Activated T-helper 1 cell treated with anti-CD3 and anti-CD28 coated beads, Interleukin-12 subunit alpha, Interleukin-12 subunit beta, Interleukin-2, Interleukin-4 antibody, amounts not matched to agents 30 ng/mL and 10 ng/mL and 1 ng/mL, durations not matched to agents 14 hours and 24 hours and 36 hours (primary cell): ENCODE measurements around the gene KCNH5. TPM values are rescaled to one million over a fixed set of nuclear protein-coding genes. Genes with fewer than 3 reads are reported as not detected.
"Not testable (repeated sequence)": the region's sequence is repeated elsewhere in the genome, so short reads cannot be mapped to it uniquely, and the experiment has no call there.

ENCODE experiments used
- DNase-seq: peaks from one replicate; pipeline ENCODE4 v3.0.0; 2021; ENCODE audit warnings: low spot score
- H3K27ac Mint-ChIP-seq: one replicate; pipeline ENCODE4 v1.8.0; 2021; ENCODE audit warnings: mild to moderate bottlenecking, mixed read lengths
- H3K27me3 Mint-ChIP-seq: one replicate; pipeline ENCODE4 v1.8.0; 2022; ENCODE audit warnings: mild to moderate bottlenecking, moderate library complexity, mixed read lengths; ENCODE audit not compliant: insufficient read depth
- H3K36me3 Mint-ChIP-seq: one replicate; pipeline ENCODE4 v1.8.0; 2021; ENCODE audit warnings: low read depth, mixed read lengths
- H3K4me1 Mint-ChIP-seq: one replicate; pipeline ENCODE4 v1.8.0; 2021; ENCODE audit warnings: low read depth, mixed read lengths
- H3K4me3 Mint-ChIP-seq: one replicate; pipeline ENCODE4 v1.8.0; 2021; ENCODE audit warnings: mild to moderate bottlenecking, moderate library complexity, mixed read lengths
- H3K9me3 Mint-ChIP-seq: one replicate; pipeline ENCODE4 v1.8.0; 2021; ENCODE audit warnings: mixed read lengths
- intact Hi-C: fragments of 100-400 bp; cut with micrococcal nuclease; formaldehyde crosslinking; loops from one replicate; pipeline ENCODE4 v1.15.1; 2024
- total RNA-seq: library from RNA; stranded (reverse); gene quantifications from 2 replicates; pipeline ENCODE4 v1.2.3, GENCODE V29; 2022

KCNH5 gene
- total RNA-seq, 1 donor from 2014 or later = not detected

DNA sequence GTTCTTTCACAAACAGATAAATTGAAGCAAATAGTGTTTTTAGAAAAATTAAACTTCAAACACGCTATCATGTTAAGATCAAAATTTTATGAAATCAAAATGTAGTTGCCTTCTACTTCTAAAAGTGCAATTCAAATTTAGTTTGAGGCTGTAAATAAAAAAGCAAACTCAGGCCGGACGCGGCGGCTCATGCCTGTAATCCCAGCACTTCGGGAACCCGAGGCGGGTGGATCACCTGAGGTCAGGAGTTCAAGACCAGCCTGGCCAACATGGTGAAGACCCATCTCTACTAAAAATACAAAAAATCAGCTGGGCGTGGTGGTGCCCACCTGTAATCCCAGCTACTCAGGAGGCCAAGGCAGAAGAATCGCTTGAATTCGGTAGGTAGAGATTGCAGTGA, 298.4 kb downstream of the KCNH5 start:
- H3K9me3 Mint-ChIP-seq, H3K27ac Mint-ChIP-seq, intact Hi-C loops, H3K36me3 Mint-ChIP-seq, H3K4me3 Mint-ChIP-seq, H3K27me3 Mint-ChIP-seq, DNase-seq, H3K4me1 Mint-ChIP-seq: not testable (repeated sequence)

DNA sequence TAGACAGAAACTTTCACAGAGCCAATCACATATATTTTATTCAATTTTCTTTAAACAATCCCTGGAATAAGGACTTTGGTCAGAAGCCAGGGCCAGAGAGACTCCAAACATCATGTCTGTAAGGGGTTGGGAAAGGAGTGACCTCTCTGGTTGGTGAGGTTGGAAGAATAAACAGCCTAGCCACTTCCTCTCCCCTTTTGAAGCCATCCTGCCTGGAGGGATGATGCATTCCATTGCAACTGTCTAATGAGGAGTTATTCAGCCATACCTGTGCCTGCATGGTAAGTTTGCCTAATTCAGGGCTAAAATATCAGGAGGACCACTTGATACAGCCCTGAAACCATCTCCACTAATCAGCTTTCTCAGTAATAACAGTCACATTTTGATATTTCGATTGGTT, 299.8 kb downstream of the KCNH5 start:
- H3K4me3 Mint-ChIP-seq = no peak overlapping the region
- H3K27me3 Mint-ChIP-seq = peaks cover 2% of the 10 kb centered on the region

DNA sequence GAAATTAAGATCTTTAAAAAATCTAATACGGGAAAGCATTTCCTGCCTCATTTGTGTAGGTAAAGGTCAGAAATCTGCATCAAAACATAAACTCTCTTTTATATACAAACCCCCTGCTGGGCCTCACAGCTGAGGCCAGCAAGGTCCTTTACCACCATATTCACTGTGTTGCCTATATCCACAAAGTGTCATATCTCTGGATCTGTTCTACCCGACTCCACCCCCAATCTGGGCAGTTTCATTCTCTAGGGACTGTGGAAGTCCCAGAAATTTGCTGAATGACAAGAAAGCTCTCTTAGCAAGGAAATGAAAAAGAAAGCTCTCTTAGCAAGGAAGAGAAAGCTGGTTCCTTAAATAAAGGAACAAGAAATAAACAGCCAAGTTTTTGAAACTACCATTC, 301.7 kb downstream of the KCNH5 start:
- peaks cover 2% of the 10 kb centered on the region for H3K27me3 Mint-ChIP-seq
- DNase-seq = no peak
- no peak overlapping the region for H3K27ac Mint-ChIP-seq
- H3K4me3 Mint-ChIP-seq = no peak overlapping the region
- H3K4me1 Mint-ChIP-seq = no peaks in the 10 kb centered on the region
- intact Hi-C loops = no loop called here
- H3K9me3 Mint-ChIP-seq = peaks cover 3% of the 10 kb centered on the region
- H3K36me3 Mint-ChIP-seq = no peaks in the 10 kb centered on the region

More for the DNA sequence above, 299.8 kb downstream of the KCNH5 start:
- Mint-ChIP-seq H3K36me3 (no peaks in the 10 kb centered on the region), H3K9me3 (no peaks in the 10 kb centered on the region), H3K27ac (no peak overlapping the region), H3K4me1 (no peaks in the 10 kb centered on the region)
- DNase-seq = no peak
- intact Hi-C loops = no loop called here

DNA sequence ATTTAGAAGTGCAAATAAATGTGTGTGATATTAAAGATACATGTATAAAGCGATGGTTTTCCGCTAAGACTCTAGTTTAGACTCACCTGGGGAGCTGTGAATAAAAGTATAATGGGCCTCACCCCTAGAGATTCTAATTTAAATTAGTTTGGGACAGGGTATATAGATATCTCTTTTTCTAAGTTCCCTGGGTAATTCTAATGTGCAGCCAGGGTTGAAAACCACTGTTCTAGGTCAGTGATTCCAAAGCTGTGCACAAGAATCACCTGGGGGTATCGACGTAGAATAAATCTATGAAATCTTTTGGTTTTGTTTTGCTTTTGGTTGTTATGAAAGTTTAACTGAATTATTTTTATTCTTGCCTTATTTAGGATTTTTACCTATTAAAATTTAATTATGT, 302.1 kb downstream of the KCNH5 start:
- DNase-seq = no peak
- intact Hi-C loops = no loop called here
- Mint-ChIP-seq H3K27me3 (peaks cover 2% of the 10 kb centered on the region), H3K27ac (no peak overlapping the region), H3K4me1 (no peaks in the 10 kb centered on the region), H3K4me3 (no peak overlapping the region), H3K36me3 (no peaks in the 10 kb centered on the region), H3K9me3 (peaks cover 4% of the 10 kb centered on the region)

DNA sequence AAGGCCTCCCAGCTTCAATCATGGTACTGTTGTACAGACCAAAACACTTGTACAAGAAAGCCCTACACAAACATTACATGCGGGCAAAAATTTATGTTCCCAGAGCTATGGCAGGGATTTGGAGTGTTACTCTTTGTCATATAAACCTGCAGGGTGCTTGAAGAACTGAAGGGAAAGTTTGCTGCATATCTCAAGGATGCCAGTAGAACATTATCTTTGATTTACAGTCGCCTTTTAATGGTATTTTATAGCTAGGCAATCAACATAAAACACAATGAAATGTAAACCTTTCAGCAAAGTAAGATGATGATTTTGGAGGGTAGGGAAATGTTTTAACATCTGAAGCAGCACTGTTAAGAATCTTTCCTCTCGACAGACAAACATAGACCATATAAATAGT, 305.6 kb downstream of the KCNH5 start:
- H3K36me3 Mint-ChIP-seq = no peaks in the 10 kb centered on the region
- peaks cover 2% of the 10 kb centered on the region for H3K27me3 Mint-ChIP-seq
- no peak overlapping the region for H3K4me3 Mint-ChIP-seq
- peaks cover 4% of the 10 kb centered on the region for H3K9me3 Mint-ChIP-seq
- intact Hi-C loops = no loop called here
- no peak for DNase-seq
- no peak overlapping the region for H3K27ac Mint-ChIP-seq
- H3K4me1 Mint-ChIP-seq = no peaks in the 10 kb centered on the region

DNA sequence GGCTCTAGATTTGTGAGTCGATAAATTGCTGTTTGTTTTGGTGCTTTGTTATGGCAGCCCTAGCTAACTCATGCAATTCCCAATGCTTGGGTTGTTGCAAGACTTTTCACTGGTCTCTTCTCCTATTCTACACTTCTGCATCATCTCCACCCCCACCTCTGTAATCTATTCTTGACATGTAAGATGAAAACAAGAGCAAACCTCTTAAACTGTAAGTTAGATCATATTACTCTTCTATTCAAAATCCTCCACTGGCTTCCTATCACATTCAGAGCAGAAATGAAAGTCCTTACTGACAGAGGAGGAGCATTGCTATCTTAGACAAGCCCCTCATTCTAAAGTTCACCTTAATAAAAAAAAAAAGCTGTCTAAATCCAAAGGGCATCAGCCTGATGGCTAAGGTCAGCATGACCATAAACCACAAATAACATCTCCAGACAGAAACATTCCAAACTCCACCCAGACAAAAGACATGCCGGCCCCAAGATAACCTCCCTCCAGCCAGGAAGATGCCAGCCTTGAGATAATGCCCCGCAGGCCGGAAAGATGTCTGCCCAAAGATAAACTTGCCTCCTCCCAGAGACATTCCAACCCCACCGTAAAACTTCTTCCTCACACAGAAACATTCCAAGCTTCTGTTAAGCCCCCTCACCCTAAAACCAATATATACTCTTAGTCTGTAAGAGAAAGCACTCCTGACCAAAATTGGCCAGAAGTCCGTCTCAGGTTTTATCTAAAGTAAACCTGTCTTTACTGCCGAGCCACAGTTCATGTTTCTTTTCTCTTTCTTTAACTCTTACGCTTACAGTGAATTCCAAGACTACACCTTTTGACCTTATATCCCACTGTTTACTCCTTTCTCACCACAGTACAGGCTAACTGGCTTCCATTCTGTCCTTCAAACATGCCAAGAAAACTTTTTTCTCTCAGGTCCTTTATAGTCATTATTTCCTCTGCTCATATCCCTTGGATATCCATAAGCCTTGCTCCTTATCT, 308.9 kb downstream of the KCNH5 start:
- intact Hi-C loops = no loop called here
- H3K27ac Mint-ChIP-seq = no peak overlapping the region
- H3K27me3 Mint-ChIP-seq = no peaks in the 10 kb centered on the region
- H3K4me1 Mint-ChIP-seq = no peaks in the 10 kb centered on the region
- H3K36me3 Mint-ChIP-seq = no peaks in the 10 kb centered on the region
- H3K9me3 Mint-ChIP-seq = peaks cover 4% of the 10 kb centered on the region
- no peak for DNase-seq
- H3K4me3 Mint-ChIP-seq = no peak overlapping the region

DNA sequence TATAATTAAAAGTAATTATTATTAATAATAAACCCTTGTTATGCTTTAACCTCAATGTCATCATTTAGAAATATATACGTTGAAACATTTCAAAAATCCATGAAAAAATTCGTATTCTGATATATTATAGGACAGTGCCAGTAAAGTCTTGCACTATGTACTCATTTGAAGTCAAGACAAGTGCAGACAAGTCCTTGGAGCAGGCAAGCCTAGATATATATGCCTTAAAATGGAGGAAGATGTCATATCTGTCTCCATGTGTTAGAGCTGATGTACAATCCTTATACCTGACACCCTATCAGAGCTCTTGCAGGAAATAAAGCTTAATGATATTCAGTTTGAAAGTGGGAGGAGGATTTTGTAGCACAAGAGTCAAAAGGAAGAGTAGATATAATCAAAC, 310.4 kb downstream of the KCNH5 start:
- intact Hi-C loops = no loop called here
- H3K36me3 Mint-ChIP-seq = no peaks in the 10 kb centered on the region
- no peak for DNase-seq

DNA sequence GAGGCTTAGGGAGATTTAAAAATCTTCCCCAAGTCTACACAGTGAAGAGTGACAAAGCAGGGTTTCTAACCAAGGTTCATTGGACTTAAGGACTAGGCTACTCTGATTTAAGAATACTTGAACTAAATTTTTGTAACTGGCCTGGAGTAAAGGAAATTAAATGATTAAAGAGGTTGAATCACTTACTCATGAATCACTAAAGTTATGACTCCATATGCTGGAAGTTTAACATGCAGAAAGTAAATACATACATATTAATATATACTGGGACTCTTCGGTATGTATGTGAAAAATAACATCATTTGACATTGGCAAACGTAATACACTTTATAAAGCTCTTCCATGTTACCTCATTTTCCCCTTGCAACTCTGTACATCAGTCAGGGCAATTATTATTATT, 322.9 kb downstream of the KCNH5 start:
- Mint-ChIP-seq H3K36me3 (no peaks in the 10 kb centered on the region), H3K4me3 (no peak overlapping the region), H3K9me3 (peaks cover 5% of the 10 kb centered on the region), H3K27ac (no peak overlapping the region), H3K27me3 (no peaks in the 10 kb centered on the region), H3K4me1 (no peaks in the 10 kb centered on the region)
- intact Hi-C loops = no loop called here
- no peak for DNase-seq

More for the DNA sequence above, 310.4 kb downstream of the KCNH5 start:
- Mint-ChIP-seq H3K9me3 (peaks cover 4% of the 10 kb centered on the region), H3K4me1 (no peaks in the 10 kb centered on the region), H3K27me3 (no peaks in the 10 kb centered on the region), H3K4me3 (no peak overlapping the region), H3K27ac (no peak overlapping the region)

DNA sequence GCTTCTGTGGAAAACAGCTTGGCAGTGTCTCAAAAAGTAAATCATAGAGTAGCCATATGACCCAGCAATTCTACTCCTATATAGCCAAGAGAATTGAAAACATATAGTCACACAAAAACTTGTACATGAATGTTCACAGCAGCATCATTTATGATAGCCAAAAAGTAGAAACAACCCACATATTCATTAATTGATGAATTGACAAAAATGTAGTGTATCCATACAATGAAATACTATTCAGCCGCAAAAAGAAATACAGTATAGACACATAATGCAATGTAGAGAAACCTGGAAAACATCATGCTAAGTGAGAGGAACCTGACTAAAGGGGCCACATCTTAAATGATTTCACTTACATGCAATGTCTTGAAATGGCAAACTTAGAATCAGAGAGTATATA, 326.6 kb downstream of the KCNH5 start:
- Mint-ChIP-seq H3K4me1 (no peaks in the 10 kb centered on the region), H3K27ac (no peak overlapping the region), H3K4me3 (no peak overlapping the region), H3K27me3 (no peaks in the 10 kb centered on the region), H3K36me3 (no peaks in the 10 kb centered on the region), H3K9me3 (peaks cover 5% of the 10 kb centered on the region)
- intact Hi-C loops = no loop called here
- no peak for DNase-seq

DNA sequence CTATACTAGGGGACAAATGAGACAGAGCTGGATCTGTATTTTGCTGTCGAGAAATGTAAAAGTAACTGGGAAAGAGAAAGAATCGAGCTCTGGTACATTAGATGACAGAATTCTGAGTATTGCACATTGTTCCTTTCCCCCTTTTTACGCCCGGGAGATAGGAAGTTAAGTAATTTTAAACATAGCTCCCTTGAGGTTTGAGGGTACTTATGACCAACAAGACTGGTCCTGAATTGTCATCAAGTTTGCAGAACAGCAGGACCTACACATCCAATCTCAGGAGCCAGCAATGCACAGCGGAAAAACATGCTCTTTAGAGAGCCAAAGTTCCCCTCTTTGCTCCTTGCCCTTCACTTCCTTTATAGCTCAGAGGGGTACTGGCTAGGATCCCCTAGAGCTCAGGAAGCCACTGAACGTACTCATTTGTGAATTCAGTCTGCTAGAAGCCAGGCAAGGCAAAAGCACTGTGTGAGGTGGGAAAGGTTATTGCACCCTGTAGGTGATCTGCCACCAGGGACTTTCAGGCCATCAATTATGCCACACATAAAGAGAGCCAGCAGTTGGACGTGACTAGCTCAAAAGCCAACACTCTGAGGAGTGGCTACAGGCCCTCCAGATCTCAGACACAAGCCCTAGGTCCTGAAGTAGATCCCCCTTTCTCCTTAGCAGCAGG, 333.8 kb downstream of the KCNH5 start:
- H3K36me3 Mint-ChIP-seq = no peaks in the 10 kb centered on the region
- no peaks in the 10 kb centered on the region for H3K27me3 Mint-ChIP-seq
- intact Hi-C loops = no loop called here

DNA sequence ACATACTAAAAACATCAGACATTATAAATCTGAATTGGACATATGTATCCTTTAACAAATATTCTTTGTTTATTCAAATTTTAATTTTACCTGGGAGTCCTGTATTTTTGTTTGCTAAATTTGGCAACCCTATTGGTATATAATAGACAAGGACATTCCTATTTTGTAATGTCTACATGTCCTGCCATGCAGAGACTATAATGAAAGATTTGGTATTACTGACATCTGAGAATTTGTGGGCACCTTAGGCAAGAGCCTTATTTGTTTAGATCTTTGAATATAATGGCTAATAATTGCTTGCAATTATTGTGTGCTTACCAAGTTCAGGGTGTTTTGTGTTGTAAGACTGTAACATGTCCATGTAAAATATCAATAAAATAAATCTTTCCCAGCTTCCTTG, 334.4 kb downstream of the KCNH5 start:
- H3K27me3 Mint-ChIP-seq = no peaks in the 10 kb centered on the region
- DNase-seq = no peak
- H3K36me3 Mint-ChIP-seq = no peaks in the 10 kb centered on the region
- H3K4me1 Mint-ChIP-seq = no peaks in the 10 kb centered on the region
- no peak overlapping the region for H3K4me3 Mint-ChIP-seq
- intact Hi-C loops = no loop called here
- H3K9me3 Mint-ChIP-seq = no peaks in the 10 kb centered on the region
- H3K27ac Mint-ChIP-seq = no peak overlapping the region

More for the DNA sequence above, 333.8 kb downstream of the KCNH5 start:
- Mint-ChIP-seq H3K4me1 (no peaks in the 10 kb centered on the region), H3K27ac (no peak overlapping the region), H3K4me3 (no peak overlapping the region), H3K9me3 (no peaks in the 10 kb centered on the region)
- DNase-seq = no peak

DNA sequence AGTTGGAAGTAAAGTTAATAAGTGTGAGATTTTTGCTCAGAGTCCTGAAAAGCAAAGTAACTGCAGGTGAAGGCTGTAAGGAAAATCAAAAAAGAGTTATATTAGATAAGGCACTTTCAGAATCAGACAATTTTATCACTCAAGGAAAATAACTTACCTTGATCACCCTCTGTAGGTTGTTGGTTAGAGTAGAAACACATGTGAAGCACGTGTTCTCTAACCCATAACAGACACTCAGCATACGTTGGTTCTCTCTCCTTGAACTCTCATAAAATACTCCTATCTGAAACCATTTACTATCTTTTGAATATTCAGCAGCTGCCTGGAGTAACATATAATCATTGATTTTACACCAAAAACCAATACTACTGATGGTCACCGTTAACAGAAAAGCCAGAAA, 335.5 kb downstream of the KCNH5 start:
- Mint-ChIP-seq H3K27ac (no peak overlapping the region), H3K36me3 (no peaks in the 10 kb centered on the region), H3K27me3 (no peaks in the 10 kb centered on the region), H3K4me3 (no peak overlapping the region), H3K9me3 (no peaks in the 10 kb centered on the region), H3K4me1 (no peaks in the 10 kb centered on the region)
- intact Hi-C loops = no loop called here
- DNase-seq = no peak

DNA sequence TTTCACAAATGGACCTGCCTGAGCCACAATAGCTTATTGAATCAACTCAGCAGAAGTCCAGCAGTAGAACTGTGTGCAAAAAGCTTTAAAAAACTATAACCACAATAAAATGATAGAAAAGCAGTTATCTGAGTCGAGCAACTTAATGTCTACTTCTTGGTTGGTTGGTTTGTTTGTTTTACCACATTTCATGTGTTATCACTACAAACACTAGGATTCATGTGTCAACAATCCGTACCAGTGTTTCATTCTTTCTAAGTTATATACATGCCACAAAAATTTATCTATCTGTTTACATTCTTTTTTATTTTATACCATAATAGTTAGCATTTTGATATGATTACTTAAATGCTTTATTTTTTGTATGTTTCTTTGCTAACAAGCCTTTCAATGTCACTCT, 339.0 kb downstream of the KCNH5 start:
- intact Hi-C loops = no loop called here
- Mint-ChIP-seq H3K4me1 (no peaks in the 10 kb centered on the region), H3K36me3 (no peaks in the 10 kb centered on the region), H3K9me3 (no peaks in the 10 kb centered on the region), H3K4me3 (no peak overlapping the region), H3K27me3 (no peaks in the 10 kb centered on the region), H3K27ac (no peak overlapping the region)
- no peak for DNase-seq
